GM12873 (cell line): ENCODE data around the gene FGB.

Experiments
- CTCF ChIP-seq: IDR thresholded peaks from 2 replicates; pipeline ENCODE4 v1.5.1; 2012; ENCODE audit warnings: low read depth, mild to moderate bottlenecking, moderate library complexity, low read length, control low read depth; ENCODE audit not compliant: insufficient read depth; ENCODE audit errors: missing control alignments

FGB gene

GRCh38 chr4:154608361-154609252 lies 45.8 kb downstream of the FGB start:
- no peak for TF ChIP-seq CTCF

GRCh38 chr4:154609532-154609931 lies 46.7 kb downstream of the FGB start:
- no peak for TF ChIP-seq CTCF

- TF ChIP-seq CTCF: no peak
Measured at GRCh38 chr4:154610582-154610981, 47.8 kb downstream of the FGB start.

- no peak for TF ChIP-seq CTCF
Measured at GRCh38 chr4:154611833-154612232, 49.0 kb downstream of the FGB start.

- TF ChIP-seq CTCF: no peak
Measured at GRCh38 chr4:154612472-154613414, 49.9 kb downstream of the FGB start, which contains the start of gene FGG. FGG (minus strand) TSS chr4:154612656; CDS start chr4:154612609, 47 bp downstream.

- no peak for TF ChIP-seq CTCF
Measured at GRCh38 chr4:154614306-154614705, 51.5 kb downstream of the FGB start.

- TF ChIP-seq CTCF: no peak
Measured at GRCh38 chr4:154615211-154615610, 52.4 kb downstream of the FGB start.
